ENCODE data around the gene TRIO. TPM values are rescaled to one million over a fixed set of nuclear protein-coding genes. Genes with fewer than 3 reads are reported as not detected.

Gene TRIO
- total RNA-seq, 4 donors from 2014 or later = 67.4 to 103 (median 94.7) TPM

GRCh38 chr5:14102666-14103065, 40.5 kb upstream of the TRIO start:
- no peak for TF ChIP-seq CTCF (IDR thresholded peaks at IDR 0.05)
- TF ChIP-seq POLR2A (IDR thresholded peaks at IDR 0.05) = no peak
- Histone ChIP-seq H3K4me3 (replicated peaks in 1 of 3) (no peak overlapping the region), H3K9me3 (no peaks in the 10 kb centered on the region), H3K27ac (no peak overlapping the region), H3K4me1 (no peaks in the 10 kb centered on the region), H3K36me3 (no peaks in the 10 kb centered on the region), H3K27me3 (no peaks in the 10 kb centered on the region)
- intact Hi-C loops (cut with DNase I) = loop anchor here (10.0 kb wide), 1 partner anchor 118 kb away; no protein-coding TSS in a partner anchor
- DNase-seq = no peak
- 81 to 89% methylated on average over 1 of the region's 1 CpG for WGBS, 2 donors

GRCh38 chr5:14105718-14106410, 37.3 kb upstream of the TRIO start:
- Histone ChIP-seq H3K27me3 (no peaks in the 10 kb centered on the region), H3K27ac (no peak overlapping the region), H3K4me1 (no peaks in the 10 kb centered on the region), H3K9me3 (no peaks in the 10 kb centered on the region), H3K4me3 (replicated peaks in 1 of 3) (no peak overlapping the region), H3K36me3 (no peaks in the 10 kb centered on the region)
- intact Hi-C loops (cut with DNase I) = loop anchor here (5.0 to 10.0 kb wide), 2 partner anchors 121 to 166 kb away; no protein-coding TSS in a partner anchor
- no peak for TF ChIP-seq CTCF (IDR thresholded peaks at IDR 0.05)
- TF ChIP-seq POLR2A (IDR thresholded peaks at IDR 0.05) = no peak
- peak; percentile 15 to 42 for DNase-seq
- WGBS, 2 donors = 34 to 60% methylated on average over 2 of the region's 2 CpGs

GRCh38 chr5:14107536-14107935, 35.6 kb upstream of the TRIO start:
- Histone ChIP-seq H3K9me3 (no peaks in the 10 kb centered on the region), H3K27ac (no peak overlapping the region), H3K4me3 (replicated peaks in 1 of 3) (no peak overlapping the region), H3K4me1 (no peaks in the 10 kb centered on the region), H3K36me3 (no peaks in the 10 kb centered on the region), H3K27me3 (no peaks in the 10 kb centered on the region)
- intact Hi-C loops (cut with DNase I) = loop anchor here (5.0 to 10.0 kb wide), 2 partner anchors 123 to 165 kb away; no protein-coding TSS in a partner anchor
- 84 to 87% methylated on average over 8 of the region's 8 CpGs for WGBS, 2 donors
- DNase-seq = no peak
- TF ChIP-seq POLR2A (IDR thresholded peaks at IDR 0.05) (no peak), CTCF (IDR thresholded peaks at IDR 0.05) (no peak)

GRCh38 chr5:14108170-14108996, 34.8 kb upstream of the TRIO start:
- DNase-seq = peak; percentile 56 to 59
- Histone ChIP-seq H3K27me3 (no peaks in the 10 kb centered on the region), H3K36me3 (no peaks in the 10 kb centered on the region), H3K4me3 (replicated peaks in 1 of 3) (no peak overlapping the region), H3K27ac (no peak overlapping the region), H3K4me1 (no peaks in the 10 kb centered on the region), H3K9me3 (no peaks in the 10 kb centered on the region)
- 17 to 21% methylated on average over 21 of the region's 21 CpGs for WGBS, 2 donors
- intact Hi-C loops (cut with DNase I) = loop anchor here (5.0 to 10.0 kb wide), 2 partner anchors 124 to 164 kb away; no protein-coding TSS in a partner anchor
- TF ChIP-seq POLR2A (IDR thresholded peaks at IDR 0.05) (no peak), CTCF (IDR thresholded peaks at IDR 0.05) (peak in 5 of 6 experiments; percentile 55 to 80 (median 63))
